ENCODE data around the gene NTRK2. TPM values are rescaled to one million over a fixed set of nuclear protein-coding genes. Genes with fewer than 3 reads are reported as not detected.

The NTRK2 gene
- total and polyA plus RNA-seq, 10 of the 15 experiments (the other 5 are each of a cell fraction or from before 2014, with no cell fraction given): 0.42 to 4.6 (median 0.65) TPM

- ChIA-PET SMC1A (ENCODE audit: uncharacterized antibody, unreplicated experiment) (interaction anchor here (1.0 kb wide), 1 partner anchor 11 kb away, joined by 5 read pairs; no protein-coding TSS in a partner anchor), CTCF (interaction anchor here (1.4 kb wide), 1 partner anchor 10 kb away, joined by 3 read pairs; no protein-coding TSS in a partner anchor), RAD21 (ENCODE audit: unreplicated experiment) (no interaction called here), POLR2A (no interaction called here)
- H3K4me1 ChIP-seq (ENCODE audit: control insufficient read depth, insufficient read depth, low read length): no peaks in the 10 kb centered on the region
- no peak overlapping the region for H3K4me2 ChIP-seq (ENCODE audit: control insufficient read depth, insufficient read depth)
- no peak overlapping the region for H3K27ac ChIP-seq (ENCODE audit: control insufficient read depth, insufficient read depth)
- no TSS peak for BruUV-seq (replicated peaks)
- 45% methylated on average over 2 of the region's 2 CpGs for WGBS (ENCODE audit: insufficient coverage, insufficient replicate concordance, low lambda C conversion rate, missing lambda C conversion rate)
- H3K4me3 ChIP-seq: no peak overlapping the region
- H3K9ac ChIP-seq (ENCODE audit: control insufficient read depth, insufficient read depth, low read length): no peak overlapping the region
- H3K36me3 ChIP-seq (ENCODE audit: control insufficient read depth in 2 of 2, insufficient read depth in 2 of 2, low read length in 1 of 2): no peaks in the 10 kb centered on the region
- FAIRE-seq (no peak), DNase-seq (ENCODE audit: low read depth, low spot score) (no peak), ATAC-seq (no peak)
- H3K27me3 ChIP-seq (replicated peaks in 1 of 2; ENCODE audit: control insufficient read depth in 2 of 2, insufficient read depth in 2 of 2, low read length in 1 of 2): no peaks in the 10 kb centered on the region; a peak in 1 of 4 replicates
- intact Hi-C loops (cut with micrococcal nuclease; ENCODE audit: unreplicated experiment) (no loop called here), in situ Hi-C loops (cut with MboI) (no loop called here)
- no peaks in the 10 kb centered on the region for H4K20me1 ChIP-seq (ENCODE audit: control insufficient read depth, insufficient read depth)
- TF ChIP-seq ZNF622 (IDR thresholded peaks at IDR 0.05): no peak
- TF ChIP-seq ATF3 (IDR thresholded peaks at IDR 0.05; ENCODE audit: borderline replicate concordance, extremely low read depth, low read depth, low read length): no peak
- no peak for TF ChIP-seq FOXM1 (IDR thresholded peaks at IDR 0.05; ENCODE audit: low read depth, low read length)
- TF ChIP-seq HDAC6 (IDR thresholded peaks at IDR 0.05; ENCODE audit: unreplicated experiment): no peak
- TF ChIP-seq RB1 (IDR thresholded peaks at IDR 0.05; ENCODE audit: borderline replicate concordance): no peak
- TF ChIP-seq PRDM15 (CRISPR knock-in tag; IDR thresholded peaks at IDR 0.05): no peak
- TF ChIP-seq ZSCAN29 (IDR thresholded peaks at IDR 0.05): no peak
- no peak for TF ChIP-seq SKIL (IDR thresholded peaks at IDR 0.05; ENCODE audit: low read depth, poor library complexity, severe bottlenecking)
- TF ChIP-seq HDAC2 (IDR thresholded peaks at IDR 0.05): no peak
- TF ChIP-seq RCOR1 (conservative IDR thresholded peaks at IDR 0.05; ENCODE audit: low read depth, low read length): no peak
- no peaks in the 10 kb centered on the region for H3K9me3 ChIP-seq (replicated peaks; ENCODE audit: control insufficient read depth, insufficient read depth, low read length)
- no peaks in the 10 kb centered on the region for H3K79me2 ChIP-seq (ENCODE audit: control insufficient read depth, insufficient read depth, low read length)
- H2AFZ ChIP-seq (ENCODE audit: control insufficient read depth, low read depth, low read length): no peak overlapping the region
Observed at GRCh38 chr9:84880835-84881234, 211.3 kb downstream of the NTRK2 start.
